NCI-H774 (cell line): ENCODE measurements around the gene COPS9.

Experiments
- DNase-seq: peaks from one replicate; lab custom pipeline; 2025; lab: John Stamatoyannopoulos, UW

The COPS9 gene

DNA sequence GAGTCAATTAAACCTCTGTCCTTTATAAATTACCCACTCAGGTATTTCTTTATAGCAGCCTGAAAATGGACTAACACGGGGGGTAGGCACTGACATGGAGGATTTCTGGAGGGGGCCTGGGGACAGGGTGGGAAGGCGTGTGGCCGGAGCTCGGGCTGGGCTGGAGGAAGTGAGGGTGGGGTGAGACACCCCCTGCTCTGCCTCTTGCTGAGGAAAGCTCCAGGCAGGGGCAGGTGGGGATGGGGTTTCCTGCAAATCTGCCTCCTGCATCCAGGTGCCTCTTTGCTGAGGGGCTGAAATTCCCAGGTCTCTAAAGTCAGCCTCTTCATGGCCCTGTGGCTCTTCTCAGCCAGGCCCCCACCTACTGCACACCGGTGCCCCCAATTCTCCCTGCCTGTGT, 30.1 kb upstream of the COPS9 start:
- no peak for DNase-seq

DNA sequence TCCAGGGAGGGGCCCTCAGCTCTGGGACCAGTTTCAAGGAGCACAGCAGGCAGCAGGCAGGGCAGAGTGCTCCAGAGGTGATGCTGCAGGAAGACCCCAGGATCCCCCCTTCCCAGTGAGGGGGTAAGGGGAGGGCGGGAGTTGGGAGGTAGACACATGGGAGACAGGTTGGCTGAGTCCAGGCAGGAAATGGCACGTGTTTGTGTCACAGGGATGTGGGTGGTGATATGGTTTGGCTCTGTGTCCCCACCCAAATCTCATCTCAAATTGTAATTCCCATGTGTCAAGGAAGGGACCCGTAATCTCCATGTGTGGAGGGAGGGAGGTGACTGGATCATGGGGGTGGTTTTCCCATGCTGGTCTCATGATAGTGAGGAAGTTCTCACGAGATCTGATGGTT, 29.6 kb upstream of the COPS9 start:
- no peak for DNase-seq

DNA sequence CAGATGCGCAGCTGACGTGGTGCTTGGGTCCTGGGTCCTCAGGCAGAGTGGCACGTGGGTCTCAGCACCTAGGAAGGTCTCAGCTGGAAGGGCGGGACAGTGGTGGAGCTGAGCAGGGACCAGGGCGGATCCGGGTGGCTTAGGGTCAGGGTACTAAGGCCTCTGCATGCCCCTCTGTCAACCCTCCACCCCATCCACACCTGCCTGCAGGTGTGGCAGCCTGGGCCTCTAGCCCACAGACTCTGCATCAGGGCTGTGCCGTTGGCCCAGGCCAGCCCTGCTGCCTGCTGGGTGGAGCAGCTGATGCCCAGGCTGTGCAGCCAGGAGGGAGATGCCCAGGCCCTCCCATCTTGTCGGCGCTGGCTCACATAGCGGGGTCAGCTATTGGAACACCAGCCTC, 28.9 kb upstream of the COPS9 start:
- no peak for DNase-seq

DNA sequence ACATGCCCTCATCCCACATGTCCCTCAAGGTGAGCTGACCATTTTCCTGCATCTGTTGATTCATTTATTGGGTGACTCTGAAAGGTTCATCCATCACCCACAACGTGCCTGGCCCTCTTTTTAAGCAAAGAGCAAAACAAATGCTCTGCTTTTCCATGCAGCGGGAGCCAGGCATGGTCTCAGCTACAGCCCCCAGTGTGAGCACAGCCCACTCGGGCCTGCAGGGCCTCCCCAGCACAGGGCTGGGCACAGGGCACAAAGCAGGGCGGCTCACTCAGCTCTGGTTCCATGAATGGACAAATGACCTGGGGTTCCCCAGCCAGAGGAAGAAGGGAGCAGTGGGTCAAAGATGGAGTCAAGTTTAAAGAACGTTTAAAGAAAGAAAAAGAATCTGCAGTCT, 28.5 kb upstream of the COPS9 start:
- no peak for DNase-seq

DNA sequence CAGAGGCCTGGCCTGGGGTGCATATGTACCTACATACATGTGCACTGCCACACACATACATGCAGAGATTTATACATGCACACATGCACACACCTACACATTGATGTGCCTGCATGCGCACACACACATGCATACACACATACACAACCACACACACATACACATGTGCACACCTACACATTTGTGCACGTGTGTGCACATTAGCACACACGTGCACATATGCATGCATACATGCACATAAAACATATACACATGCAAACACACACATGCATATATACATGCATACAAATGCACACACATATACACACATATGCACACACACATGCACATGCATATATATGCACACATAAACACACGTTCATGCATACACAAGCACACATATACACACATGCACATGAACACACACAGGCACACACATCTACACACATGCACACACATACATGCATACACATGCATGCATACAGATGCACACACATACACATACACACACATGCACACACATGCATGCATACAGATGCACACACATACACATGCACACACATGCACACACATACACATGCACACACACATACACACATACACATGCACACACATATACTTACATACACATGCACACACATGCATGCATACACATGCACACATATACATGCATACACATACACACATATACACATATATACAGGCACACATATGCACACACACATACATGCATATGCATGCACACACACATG, 27.9 kb upstream of the COPS9 start:
- no peak for DNase-seq

DNA sequence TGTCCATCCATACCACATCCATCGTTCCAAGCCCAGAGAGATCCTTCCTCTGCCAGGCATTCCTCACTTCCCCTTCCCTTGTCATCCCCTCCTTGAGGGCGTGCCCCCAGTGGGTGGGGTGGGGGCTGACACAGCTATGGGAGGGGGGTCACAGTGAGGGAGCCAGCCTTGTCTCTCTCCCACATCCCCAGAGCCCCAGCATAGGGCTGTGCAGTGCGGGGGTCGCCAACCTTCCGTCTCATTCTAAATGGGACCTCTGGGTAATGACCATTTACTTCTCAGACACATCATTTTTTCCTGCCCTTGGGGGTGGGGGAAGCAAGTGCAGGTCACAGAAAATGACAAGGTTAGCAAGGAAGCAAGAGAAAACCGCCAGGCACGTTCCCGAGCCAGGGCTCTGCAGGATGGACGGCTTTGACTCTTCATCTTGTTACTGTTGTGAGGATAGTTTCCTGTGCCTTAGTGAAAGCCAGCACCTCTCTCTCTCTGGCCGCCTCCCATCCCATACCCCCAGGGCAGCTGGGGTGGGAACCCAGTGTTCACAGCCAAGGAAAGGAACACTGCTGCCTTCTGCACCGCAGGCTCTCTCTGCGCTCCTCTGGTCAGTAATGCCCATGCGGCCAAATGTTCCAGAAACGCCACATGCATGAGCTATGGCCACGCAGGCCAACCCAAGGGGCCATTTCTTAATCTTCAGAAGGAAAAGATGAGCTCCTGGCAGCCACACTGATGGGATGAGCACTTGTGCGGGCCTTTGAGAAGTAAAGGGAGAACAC, 27.0 kb upstream of the COPS9 start:
- DNase-seq: no peak

DNA sequence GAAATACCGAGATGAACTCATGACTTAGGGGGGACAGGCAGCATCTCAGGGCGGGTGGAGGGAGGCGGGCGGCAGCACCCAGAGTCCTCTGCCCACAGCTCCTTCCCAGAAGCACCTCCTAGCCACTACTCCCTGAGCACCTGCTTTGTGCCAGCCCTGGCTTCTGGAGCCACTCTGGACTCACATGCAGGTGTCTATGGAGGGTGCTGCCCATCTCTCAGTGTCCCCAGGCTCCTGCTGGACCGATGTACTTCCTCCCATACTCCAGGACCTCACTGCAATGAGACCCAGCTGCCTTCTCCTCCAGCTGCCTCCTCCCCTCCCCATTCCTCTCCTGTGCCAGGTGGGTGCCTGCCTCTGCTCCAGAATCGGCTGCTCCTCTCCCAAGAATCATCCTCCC, 26.4 kb upstream of the COPS9 start:
- no peak for DNase-seq

DNA sequence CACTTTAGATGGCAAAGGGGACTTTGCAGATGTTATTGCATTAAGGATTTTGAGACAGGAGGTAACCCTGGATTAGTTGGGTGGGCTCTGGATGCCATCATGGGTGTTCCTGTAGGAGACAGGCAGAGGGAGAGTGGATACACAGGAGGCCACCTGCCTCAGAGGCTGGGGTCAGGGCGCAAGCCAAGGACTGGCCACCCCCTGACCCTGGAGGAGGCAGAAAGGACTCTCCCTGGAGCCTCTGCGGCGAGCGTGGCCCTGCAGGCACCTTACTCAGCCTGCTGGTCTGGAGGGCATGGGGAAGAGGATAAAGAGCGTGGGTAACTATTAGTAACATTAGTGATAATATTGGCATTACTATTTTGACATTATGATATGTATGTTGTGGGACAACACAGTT, 25.9 kb upstream of the COPS9 start:
- no peak for DNase-seq

DNA sequence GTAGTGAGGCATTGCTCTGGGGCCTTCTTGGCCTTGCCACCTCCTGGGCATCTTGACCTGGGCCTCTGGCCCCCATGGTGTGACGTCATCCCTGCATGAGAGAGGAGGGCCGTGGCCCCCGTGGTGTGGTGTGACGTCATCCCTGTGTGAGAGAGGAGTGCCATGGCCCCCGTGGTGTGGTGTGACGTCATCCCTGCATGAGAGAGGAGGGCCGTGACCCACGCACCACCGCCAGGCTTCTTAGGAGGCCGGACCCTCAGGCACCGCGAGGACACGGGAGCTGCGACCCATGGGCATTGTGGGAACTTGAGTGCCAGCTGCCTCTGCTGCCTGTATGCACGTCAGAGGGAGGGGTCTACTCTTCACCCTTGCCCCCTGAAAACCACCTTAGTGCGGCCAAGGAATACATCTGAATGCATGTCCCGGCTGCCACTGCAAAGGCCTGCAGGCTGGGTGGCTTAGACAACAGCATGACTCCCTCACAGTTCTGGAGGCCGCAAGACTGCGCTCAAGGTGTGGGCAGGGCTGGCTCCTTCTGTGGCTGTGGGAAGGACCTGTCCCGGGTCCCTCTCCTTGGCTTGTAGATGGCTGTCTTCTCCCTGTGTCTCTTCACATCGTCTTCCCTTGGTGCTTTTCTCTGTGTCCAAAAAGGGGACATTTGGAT, 25.1 kb upstream of the COPS9 start:
- DNase-seq: no peak

DNA sequence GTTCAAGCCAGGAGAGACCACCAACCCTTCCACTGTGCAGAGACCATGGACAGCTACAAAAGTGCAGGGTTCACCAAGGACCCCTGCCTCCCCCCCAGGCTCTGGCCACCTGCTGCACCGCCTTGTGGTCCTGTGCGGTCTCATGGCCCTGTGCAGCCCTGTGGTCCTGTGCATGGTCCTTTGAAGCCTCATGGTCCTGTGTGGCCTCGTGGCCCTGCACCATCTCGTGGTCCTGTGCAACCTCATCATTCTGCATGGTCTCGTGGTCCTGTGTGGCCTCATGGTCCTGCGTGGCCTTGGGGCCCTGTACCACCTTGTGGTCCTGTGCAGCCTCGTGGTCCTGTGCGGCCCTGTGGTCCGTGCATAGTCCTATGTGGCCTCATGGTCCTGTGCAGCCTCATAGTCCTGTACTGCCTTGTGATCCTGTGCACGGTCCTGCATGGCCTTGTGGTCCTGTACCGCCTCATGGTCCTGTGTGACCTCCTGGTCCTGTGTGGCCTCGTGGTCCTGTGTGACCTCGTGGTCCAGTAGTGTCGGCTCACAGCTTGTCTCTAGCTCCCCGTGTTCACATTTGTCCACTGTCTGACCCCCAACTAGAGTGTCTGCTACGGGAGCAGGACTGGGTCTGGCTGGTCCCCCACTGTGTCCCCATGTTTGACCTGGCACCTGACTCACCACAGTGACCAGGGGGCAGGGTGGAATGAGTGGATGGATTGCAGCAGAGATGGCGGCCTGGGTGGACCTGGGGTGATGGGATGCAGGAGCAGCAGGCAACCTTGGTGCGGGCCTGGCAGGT, 24.4 kb upstream of the COPS9 start:
- DNase-seq: no peak

DNA sequence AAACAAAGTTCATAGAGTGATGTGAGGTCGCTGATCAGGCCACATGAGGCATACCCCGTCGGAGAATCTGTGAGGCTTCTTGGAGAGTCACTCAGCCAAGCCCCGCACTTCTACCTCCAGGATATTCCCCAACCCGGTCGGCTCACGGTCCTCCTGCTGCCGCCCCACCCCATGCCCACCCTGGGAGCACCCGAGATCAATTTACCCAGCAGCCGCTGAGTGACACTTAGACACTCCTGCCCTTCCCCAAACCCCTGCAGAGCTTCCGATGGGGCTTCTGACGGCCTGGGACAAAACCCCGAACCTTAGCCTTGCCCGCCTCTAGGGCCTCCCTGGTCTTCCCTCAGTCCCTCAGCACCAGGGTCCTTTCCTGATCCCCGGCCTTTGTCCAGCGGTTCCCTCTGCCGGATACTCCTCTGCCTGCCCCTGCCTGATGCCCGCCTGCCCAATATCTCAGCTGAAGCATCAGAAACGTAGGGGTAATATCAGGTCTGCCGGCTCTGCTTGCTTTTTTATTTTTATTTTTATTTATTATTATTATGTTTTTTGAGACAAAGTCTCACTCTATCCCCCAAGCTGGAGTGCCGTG, 23.2 kb upstream of the COPS9 start:
- DNase-seq: no peak

DNA sequence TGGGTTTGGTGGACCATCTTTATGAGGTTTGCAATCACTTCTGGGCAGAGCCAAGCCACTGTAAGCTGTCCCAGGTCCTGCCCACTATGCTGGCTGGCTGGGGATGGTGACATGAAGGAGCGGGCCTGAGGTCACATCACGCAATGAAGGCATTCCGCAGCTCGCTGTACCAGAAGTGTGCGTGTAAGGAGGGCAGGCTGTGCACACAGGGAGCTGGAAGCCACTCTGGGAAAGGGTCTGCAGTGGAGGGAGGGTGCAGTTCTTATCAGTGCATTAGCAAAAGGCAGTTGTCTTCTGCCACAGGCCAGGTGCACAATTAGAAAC, 21.0 kb upstream of the COPS9 start:
- no peak for DNase-seq

DNA sequence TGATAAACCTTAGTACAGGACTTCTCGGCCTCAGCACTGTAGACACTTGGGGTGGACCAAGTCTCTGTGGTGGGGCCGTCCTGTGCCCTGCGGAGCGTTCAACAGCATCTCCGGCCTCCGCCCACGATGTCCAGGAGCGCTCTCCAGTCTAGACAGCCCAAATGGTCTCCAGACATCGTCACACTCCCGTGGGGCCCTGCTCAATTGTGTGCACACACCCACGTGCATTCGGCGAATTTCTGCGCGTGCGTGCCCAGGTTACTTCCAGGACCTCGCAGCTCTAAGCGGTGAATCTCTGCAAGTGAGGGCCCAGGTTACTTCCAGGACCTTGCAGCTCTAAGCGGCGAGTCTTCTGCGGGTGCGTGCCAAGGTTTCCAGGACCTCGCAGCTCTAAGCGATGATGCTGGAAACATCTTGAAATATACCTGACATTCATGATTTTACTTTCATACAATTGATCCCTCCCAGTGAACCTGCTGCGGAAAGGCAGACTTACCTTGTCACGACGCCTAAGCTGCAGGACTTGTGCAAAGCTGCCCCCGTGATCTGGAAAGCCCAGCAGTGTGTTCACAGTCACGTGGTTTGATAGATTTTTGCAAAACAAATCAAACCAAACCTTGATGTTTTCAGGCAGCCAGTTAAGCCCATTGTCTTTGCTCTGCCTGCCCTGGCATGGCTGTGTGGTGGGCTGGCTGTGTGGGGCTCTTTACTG, 20.5 kb upstream of the COPS9 start:
- DNase-seq: no peak

DNA sequence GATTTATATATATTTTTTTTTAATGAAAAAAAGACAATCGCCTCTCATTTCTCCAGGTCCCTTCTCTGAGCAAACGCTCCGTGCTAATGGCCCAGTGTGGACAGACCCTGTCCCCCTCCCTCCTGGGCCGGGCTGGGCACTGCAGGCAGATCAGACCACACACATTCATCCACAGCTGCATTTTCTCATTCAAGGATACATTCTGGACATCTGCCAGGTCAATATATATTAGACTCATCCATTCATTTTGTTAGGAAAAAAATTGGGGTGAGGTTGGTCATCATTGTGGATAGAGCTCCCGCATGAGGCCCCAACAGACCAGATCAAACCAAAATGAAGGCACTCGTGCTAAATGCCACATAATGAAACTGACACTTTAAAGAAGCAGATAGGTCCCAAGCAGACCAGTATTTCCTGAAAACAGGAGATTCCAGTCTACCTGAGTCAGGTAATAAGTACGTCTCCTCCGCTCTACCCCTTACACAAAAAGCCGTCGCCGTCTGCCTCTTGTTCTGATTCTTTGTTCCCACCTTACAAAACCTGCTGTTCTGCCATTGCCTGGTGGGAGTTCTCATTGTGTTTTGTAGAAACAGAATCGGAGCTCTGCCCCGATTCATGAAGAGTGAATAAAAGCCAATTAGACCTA, 19.8 kb upstream of the COPS9 start:
- DNase-seq: no peak

DNA sequence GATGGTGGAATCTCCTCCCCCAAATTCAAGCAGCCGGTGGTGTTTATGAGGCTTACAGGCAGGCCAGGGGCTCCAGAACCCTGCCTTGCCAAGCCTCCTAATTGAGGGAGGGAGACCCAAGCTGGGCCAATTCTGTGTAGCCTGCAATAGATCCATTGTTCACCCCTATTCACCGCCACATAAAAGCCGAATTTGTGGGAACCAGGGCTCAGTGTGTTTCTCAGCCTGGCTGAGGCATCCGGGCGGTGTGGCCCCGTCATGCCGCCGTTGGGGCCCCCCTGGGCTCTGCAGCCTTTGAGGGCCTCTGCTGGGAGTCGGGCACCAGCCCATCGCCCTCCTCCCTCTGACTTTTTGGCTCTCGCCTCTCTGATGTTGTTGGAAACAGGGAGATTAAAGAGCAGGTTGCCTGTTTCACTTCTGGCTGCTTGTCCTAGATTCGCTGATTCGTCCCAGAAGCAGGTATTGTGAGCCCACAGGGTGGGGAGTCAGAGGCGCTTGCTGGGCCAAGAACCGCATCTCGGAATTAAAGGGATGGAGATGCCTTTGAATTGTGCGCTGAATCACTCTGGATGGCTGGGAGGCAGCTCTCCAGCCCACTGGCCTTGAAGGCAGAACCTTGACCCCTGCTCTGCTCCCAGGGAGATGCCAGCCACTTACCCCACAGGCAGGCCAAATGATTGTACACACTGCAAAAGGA, 19.1 kb upstream of the COPS9 start:
- no peak for DNase-seq

DNA sequence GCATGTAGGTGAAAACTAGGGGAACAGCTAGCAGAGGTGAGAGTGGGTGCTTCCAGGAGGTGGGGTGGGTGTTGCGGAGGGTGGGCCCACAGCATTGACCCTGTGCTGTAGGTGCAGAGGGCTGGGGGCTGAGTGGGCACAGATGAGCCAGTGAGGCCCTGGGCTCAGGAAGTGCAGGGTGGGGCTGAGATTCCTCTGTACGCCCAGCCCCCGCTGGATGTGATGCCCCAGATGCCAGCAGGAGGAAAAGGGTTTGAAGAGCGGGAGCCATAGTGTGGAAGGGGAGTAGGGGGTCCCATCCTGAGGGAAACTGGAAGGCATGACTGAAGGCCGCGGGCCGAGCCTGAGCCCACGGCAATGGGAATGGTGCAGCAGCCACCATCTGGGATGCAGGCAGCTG, 18.5 kb upstream of the COPS9 start:
- no peak for DNase-seq

DNA sequence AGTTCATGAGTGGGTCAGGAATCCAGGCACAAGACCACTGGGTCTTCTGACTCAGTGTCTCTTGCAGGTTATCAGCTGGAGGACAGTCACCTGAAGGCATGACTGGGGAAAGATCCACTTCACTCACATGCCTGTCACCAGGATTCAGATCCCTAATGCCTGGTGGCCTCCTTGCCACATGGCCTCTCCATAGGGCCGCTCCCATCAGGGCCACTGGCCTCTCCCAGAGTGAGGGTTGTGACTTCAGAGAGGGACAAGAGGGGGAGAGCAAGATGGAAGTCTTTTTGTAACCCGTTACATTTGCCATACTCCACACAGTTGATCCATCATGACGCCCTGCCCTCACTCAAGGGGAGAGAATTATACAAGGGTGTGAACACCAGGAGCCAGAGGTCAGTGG, 17.3 kb upstream of the COPS9 start:
- DNase-seq: no peak

DNA sequence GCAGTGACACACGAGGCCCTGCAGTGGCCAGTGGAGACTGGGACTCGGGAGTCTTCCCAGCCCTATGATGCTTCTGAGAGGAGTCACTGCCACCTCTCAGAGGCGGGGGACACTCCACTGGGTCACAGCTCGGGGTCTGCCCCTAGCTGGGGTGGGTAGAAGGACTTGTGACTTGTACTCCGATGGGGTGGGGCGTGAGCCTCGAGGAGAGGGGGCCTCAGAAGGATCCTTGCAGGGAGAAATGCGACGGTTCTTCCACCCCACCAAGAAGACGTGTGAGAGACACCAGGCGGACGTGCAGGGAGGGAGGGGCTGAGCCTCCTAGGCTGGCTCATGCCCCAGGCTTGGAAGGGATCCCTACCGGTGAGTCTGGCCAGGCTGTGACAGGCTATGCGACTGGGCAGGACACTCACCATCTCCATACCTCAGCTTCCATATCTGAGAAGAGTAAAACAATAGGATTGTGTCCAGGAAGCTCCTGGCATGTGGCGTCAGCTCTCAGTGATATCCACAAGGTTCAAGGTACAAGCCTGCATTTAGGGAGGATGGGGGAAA, 15.4 kb upstream of the COPS9 start:
- DNase-seq: no peak

DNA sequence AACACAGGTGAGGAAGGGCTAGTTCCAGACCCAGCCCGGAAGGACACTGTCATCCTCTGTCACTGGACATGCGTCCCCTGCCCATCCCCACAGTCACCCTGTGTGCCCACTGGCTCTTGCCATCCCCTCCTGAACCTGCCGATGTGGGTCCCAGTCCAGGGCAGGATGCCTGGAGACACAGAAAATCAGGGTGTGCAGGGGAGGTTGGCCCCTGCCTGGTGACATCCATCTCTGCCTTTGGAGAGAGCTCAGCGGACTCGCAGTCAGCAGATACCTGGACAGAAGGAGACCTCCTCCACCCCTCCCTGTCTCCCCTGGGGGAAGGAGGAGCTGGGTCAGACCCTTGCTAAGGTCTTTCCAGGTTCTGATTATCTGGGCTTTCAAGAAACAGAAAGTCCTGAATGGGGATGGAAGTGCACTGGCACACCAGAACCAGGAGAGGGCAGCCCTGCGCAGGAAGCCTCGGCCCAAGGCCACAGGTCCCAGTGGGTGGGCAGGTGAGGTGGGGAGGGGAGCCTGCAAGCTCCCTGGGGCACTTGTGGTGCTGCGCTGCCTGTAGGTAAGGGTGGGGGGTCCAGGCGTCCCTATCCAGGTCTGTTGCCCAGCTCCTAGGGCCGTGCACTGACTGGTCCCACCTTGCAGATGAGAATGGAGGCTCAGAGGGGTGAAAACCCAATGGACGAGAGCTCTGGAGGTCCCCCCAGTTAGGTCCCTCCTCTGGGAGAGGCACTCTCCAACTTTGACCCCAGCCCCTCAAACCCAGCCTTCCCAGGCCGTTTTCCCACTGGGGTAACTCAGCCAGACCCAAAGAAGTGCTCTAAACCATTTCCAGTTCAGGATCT, 14.1 kb upstream of the COPS9 start:
- no peak for DNase-seq
